GM13976 (cell line): ENCODE data around the gene CEP70.
A peak's percentile ranks its signal among the peaks of the same experiment; 100 is the strongest.
"Not testable (repeated sequence)": the region's sequence is repeated elsewhere in the genome, so short reads cannot be mapped to it uniquely, and the experiment has no call there.

Source experiments
- DNase-seq: peaks from one replicate; pipeline ENCODE4 v3.0.0; 2012; ENCODE audit warnings: low spot score
- in situ Hi-C: fragments of 300-500 bp; cut with MboI; formaldehyde crosslinking; loops from one replicate; pipeline ENCODE4 v1.12.0; 2022; ENCODE audit warnings: low sequenced_read_pairs, mixed read lengths, inconsistent platforms; ENCODE audit not compliant: unreplicated experiment
- TF ChIP-seq, protein P1 (sequence below): IDR thresholded peaks from 2 replicates; pipeline ENCODE4 v1.5.1; 2012; ENCODE audit warnings: borderline replicate concordance, mild to moderate bottlenecking; ENCODE audit not compliant: insufficient read depth; ENCODE audit errors: extremely low read depth, missing control alignments, control extremely low read depth

Gene CEP70

DNA sequence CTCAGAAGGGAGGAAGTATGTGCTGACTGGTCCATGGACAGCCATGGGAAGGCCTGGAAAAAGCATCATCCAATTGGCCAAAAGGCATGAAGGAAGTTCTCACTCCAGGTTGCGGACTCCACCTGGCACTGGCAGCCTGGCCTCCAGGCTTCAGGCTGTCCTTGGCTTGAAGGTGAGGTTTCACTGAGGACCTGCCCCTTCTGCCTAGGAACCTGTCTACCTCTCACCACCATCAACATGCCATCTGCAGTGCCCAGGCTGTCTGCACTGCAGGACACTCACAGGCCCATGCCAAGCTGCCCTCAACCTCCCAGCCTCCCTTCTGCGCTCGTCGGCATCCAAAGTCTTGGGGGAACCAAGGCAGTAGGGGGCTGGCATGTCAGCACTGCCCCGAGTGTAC, 51.1 kb downstream of the CEP70 start:
- TF ChIP-seq, protein P1, sequence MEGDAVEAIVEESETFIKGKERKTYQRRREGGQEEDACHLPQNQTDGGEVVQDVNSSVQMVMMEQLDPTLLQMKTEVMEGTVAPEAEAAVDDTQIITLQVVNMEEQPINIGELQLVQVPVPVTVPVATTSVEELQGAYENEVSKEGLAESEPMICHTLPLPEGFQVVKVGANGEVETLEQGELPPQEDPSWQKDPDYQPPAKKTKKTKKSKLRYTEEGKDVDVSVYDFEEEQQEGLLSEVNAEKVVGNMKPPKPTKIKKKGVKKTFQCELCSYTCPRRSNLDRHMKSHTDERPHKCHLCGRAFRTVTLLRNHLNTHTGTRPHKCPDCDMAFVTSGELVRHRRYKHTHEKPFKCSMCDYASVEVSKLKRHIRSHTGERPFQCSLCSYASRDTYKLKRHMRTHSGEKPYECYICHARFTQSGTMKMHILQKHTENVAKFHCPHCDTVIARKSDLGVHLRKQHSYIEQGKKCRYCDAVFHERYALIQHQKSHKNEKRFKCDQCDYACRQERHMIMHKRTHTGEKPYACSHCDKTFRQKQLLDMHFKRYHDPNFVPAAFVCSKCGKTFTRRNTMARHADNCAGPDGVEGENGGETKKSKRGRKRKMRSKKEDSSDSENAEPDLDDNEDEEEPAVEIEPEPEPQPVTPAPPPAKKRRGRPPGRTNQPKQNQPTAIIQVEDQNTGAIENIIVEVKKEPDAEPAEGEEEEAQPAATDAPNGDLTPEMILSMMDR, result no peak
- DNase-seq, result no peak
- in situ Hi-C loops, result no loop called here

DNA sequence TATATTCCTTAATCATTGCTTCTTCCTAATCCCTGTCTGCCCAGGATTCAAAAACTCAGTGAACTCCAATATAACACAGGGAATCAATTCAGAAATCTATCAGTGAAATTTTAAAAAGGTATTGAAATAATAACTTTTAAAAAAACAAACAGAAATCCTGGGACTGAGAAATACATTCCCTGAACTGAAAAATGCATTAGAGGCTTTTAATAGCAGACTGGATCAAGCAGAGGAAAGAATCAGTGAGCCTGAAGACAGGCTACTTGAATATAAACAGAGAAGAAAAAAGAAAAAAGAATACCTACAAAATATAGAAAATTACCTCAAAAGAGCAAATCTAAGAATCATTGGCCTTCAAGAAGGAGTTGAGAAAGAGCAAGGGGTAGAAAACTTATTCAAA, 54.7 kb downstream of the CEP70 start:
- in situ Hi-C loops, result no loop called here
- TF ChIP-seq, protein P1, result no peak
- no peak for DNase-seq

DNA sequence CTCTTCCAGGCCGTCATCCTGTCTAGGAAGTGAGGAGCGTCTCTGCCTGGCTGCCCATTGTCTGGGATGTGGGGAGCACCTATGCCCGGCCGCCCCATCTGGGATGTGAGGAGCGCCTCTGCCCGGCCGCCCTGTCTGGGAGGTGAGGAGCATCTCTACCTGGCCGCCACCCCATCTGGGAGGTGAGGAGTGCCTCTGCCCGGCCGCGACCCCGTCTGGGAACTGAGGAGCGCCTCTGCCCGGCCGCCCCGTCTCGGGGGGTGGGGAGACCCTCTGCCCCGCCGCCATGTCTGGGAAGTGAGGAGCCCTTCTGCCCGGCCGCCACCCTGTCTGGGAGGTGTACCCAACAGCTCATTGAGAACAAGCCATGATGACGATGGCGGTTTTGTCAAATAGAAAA, 72.6 kb downstream of the CEP70 start:
- in situ Hi-C loops, DNase-seq: not testable (repeated sequence)

DNA sequence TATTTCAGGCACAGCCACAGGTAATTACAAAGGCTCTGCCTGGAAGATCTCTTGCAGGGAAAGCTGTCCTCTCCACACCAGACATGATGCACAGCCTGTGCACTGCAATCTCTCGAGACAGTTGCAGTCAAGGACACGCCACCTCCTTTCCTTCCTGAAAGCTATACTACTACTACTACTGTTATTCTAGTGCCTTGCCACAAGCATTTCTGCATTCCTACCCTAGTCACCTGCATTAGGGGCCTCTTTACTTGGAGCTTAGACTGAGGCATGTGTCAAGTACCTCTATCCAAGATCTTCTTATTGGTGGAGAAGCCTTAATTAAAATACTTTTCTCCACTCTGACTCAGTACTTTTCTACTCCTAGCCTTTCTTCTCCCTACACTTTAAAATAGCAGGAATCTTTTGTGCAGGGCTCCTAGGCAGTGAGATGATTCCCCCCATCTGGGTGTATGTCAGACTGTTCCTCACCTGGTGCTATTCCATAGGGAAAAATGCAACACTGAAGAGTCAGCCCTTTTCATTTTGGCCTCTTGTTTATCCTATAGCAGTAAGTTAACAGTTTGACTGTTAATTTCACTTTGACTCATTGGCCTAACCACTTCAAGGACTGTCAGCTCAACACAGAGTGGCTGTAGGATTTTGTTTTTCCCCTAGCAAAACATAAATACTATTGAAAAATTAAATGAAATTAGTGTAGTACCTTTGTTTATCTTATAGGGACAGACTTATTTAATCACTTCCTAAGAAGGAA, 80.8 kb downstream of the CEP70 start:
- DNase-seq, result peak; percentile 54
- TF ChIP-seq, protein P1, result no peak
- in situ Hi-C loops, result no loop called here

DNA sequence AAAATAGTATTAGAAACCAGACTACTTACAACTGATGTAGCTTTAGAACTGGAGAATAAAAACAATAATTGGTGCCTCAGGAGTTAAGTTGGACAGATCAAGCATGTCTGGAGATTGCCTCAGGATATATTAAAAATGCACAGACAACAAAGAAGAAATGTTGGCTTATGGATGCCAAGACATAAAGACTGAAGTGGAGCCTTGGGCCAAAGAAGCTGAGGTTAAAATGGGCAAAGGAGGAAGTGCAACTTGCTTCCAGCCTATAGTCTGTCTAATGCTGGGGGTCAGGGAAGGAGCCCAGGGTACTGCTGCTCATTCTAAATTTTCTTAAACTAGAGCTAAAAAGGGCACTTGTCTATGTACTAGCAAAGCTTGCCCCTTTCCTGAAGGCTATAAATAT, 82.1 kb downstream of the CEP70 start:
- TF ChIP-seq, protein P1, result no peak
- in situ Hi-C loops, result no loop called here
- no peak for DNase-seq

DNA sequence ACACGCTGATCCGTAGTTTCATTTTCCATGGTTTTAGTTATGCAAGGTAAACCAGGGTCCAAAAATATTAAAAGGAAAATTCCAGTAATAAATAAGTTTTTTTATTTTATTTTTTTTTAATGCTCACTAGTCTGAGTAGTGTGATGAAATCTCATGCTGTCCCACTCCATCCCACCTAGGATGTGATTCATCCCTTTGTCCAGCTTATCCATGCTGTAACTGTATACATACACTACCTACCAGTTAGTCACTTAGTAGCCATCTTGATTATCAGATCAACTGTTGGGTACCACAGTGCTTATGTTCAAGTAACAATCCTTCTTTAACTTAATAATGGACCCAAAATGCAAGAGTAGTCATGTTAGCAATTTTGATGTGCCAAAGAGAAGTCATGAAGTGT, 84.5 kb downstream of the CEP70 start:
- TF ChIP-seq, protein P1, result no peak
- in situ Hi-C loops, result no loop called here
- DNase-seq, result no peak

DNA sequence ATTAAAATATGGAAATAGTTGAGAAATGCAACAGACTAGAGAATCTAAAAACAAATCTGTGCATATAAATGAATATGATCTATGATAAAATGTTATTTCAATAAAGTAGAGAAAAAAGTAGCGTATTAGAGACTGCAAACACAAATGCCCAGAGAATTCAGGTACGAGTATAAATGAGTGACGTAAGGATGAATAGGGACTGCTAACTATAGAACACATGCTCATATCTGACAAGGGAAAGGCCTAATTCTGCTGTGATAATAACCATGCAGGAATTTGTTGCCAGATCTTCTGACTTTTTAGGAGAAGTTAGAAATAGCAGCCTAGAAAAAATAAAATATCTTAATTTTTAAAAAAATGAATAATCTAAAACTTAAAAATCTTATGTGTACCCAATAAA, 86.5 kb downstream of the CEP70 start:
- in situ Hi-C loops, result no loop called here
- TF ChIP-seq, protein P1, result no peak
- no peak for DNase-seq
